NCI-H2171 (cell line): ENCODE data around the gene EPHA3.

Source experiments
- DNase-seq: peaks from one replicate; lab custom pipeline; 2025; lab: John Stamatoyannopoulos, UW

Gene EPHA3

DNA sequence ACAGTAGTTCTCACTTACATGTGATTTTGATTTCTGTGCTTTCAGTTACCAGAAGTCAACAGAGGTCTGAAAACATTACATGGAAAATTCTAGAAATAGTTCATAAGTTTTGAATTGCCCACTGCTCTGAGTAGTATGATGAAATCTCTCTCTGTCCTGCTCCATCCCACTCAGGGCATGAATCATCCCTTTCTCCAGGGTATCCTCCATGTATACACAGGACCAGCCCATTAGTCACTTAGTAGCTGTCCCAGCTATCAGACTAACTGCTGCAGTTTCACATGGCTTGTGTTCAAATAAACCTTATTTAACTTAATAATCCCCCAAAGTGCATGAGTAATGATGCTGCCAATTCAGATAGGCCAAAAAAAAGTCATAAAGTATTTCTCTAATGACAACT lies 38.6 kb downstream of the EPHA3 start:
- no peak for DNase-seq

DNA sequence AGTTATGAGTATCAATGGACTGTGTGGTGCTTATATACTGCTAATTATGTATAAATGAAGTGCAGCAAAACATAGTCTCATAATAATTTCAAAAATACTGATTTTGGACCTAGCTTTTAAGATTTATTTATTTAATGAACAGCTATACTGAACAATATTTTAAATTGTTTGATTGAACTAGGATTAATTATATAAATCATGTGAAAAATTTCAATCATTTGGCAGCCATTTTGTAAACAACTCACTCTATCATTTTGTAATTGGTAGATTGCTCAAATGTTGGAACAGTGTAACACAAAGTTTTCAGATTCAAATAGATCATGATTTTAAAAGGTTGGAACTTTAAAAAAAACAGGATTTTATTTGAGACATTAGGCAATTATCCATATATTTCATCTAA lies 47.0 kb downstream of the EPHA3 start:
- DNase-seq, result no peak

DNA sequence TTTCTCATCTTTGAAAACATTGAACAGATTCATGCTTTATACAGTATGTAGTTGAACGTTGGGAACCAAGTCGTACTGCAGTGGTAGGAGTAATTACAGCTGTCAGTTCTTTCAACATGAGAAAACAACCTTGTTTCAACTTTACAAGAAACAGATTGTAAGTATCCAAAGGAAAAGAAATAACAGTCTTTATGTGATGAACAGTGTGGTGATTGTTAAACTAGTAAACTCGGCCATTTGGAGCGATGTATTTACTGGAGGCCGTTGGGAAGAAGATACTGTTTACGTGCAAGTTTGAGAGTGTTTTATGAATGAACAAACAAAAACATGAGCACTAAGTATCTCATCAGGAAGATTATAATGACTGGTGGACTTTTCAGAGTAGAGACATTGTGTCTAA lies 48.4 kb downstream of the EPHA3 start:
- no peak for DNase-seq

DNA sequence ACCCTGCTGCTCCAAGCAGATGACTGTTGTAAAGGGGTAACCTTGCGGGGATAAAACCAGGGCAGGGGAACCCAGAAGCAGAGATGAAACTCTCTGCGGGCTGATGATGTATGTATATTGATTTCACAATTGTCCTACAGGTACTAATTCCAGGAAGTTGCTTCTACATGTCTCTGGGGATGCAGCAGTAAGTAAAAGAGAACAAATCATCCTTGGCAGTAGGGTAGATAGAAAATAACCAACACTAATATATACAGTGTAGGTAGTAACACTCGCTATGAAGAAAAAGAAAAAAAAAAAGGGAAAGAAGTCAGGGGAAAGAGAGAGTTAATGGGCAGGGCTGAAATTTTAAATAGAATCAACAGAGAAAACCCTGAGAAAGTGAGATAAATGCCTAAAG lies 50.2 kb downstream of the EPHA3 start:
- no peak for DNase-seq

DNA sequence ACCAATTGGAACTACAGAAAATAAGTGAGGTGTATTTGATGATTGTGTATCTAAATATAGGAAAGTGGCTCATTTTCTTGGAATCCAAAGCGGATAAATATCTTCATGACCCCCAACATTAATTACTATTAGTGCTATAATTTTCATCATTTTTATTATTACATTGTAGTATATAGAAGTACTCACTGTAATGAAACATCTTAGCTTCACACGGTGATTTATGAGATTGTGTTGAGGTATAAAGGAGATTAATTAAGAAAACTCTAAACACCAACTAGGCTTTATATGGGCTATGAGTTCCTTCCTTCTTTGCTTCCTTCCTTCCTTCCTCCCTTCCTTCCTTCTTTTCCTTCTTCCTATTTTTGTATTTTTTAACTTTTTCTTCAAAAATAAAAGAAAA lies 52.2 kb downstream of the EPHA3 start:
- DNase-seq, result no peak

DNA sequence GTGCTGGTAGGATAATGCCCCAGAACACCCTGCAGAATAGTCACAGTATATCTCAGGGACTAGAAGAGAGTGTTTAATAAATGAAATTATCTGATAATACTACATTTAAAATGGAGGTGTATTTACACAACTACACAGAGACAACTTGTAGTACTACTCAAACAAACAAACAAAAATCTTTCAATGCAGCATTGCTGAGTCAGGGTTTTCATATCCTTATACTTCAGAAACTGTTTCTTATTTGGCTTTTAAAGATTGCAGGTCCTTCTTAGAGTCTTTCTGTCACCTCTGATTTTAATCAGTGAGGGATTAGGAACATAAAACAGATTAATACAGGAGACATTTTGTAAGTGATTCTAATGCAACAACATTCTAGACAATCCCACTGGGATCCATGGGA lies 57.4 kb downstream of the EPHA3 start:
- DNase-seq, result no peak

DNA sequence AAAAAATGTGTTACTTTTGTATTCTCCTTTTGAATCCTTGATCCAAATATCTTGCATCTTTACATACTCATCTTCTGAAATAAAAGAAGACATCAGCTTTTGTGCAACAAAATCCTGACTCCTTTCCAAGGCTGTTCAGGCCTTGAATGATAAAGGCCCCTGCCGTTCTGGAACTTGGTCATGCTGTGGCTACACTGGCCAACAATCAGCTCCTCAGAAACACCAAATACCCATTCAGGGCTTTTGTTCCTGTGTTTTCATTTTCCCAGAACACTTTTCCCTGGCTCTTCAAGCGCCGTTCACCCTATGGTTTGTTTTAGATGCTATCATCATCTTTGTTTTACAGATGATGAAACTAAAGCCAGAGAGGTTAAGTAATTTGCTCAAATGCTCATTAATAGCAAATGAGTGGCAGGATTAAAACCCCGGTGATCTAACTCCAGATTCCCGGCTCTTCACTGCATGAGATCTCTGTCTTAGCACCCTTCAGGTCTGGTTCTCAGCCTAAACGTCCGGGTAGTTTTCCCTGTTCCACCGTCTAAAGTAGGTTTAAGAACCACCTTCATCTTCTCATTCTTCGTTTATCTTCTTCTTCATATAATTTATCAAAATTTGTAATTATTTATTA lies 58.3 kb downstream of the EPHA3 start:
- DNase-seq, result no peak

DNA sequence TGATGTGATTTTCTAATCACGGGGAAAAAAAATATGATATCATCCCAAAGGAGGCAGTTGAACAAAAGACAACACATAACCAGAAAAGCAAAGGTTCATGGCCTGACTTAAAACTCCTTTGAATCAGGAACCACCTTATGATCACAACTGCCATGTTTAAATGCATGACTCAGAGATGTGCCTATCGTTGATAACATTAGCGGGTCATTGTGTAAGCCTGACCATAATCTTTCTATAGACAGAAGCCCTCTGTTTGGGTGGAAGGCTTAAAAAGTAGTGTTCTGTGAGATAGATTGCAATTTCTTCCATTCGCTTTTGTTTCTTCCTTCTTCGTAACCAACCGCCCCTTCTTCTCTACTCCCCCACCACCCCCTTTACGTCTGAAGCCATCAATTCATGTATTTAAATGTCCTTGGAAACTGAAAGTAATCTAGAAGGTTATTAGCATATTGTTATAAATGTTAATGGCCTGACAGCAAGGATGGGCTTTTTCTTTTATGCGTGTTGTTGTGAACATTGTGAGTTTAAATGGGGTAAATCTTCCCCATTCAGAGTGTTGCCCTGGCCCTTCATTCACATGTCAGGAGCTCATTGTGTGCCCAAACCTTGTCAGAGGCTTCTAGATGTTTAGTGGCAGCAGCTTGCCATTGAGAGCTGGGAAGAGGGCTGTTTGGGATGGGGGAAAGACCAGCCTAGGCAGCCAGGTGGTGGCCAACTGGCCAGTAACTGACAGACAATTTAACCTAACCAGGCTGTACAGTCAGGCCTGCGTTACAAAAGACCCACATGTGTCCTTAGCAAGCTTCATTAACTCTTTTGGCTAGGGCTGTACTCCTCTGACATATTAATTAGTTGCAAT lies 64.5 kb downstream of the EPHA3 start:
- no peak for DNase-seq

DNA sequence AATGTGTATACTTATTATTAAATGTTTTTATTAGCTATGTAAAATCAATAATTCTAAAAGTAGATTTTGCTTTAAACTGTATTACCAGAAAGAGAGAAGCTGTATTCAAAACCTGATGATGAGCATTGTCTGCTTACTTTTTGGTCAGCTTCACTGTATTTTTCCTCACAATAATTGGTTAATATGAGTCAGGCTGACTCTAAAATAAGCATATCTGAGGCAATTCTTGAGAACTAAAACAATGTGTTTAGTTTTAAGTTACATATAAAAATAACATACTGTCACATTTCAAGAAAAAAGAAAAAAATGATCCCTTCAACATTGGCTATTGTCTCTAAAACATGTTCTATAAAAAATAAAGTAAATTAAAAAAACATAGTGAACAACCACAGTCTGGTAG lies 66.1 kb downstream of the EPHA3 start:
- no peak for DNase-seq

DNA sequence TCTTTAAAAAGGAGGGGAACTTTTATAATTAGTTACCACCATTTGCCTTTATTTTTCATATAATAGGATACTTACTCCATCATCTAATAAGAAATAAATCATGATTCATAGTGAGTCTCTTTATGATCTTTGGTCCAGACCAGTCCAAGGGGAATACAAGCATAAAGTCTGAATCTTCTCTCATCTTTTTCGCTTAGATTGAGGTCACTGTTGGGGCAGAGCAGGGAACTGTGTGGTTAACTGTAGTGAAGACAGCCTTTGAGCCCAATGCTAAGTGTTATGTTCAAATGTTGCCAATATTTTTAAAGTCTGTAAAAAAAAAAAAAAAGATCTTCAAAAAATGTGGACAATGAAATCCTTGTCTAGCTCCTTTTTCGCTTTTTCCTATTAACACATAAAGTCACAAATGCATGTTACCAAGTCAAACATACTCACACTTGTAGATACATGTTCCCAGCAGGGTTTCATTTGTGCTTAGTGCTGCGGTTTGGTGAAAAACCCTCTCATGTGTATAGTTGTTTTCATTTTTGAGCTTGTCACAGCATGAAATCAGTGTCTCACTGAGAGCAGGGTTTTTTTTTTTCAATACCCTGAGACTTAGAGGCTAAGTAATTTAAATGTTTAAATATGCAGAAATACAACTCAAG lies 72.1 kb downstream of the EPHA3 start:
- no peak for DNase-seq

DNA sequence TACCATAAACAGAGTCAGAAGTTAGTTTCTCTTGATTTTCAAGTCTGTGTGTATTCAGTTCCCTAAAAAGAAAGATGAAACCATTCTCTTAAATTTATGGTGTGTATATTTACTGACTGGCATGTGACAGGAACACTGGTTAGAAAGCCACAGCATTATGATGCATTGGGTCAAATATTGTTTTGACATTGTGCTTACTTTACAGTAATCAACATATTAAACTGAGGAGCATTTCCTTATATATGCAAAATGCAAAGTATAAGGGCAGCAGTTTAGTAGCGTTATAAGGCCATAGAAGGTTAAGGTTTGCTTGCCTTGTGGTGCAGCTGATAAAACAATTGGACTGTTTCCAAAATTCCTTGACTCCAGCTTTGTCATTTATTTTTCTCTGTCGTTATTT lies 72.9 kb downstream of the EPHA3 start:
- no peak for DNase-seq

DNA sequence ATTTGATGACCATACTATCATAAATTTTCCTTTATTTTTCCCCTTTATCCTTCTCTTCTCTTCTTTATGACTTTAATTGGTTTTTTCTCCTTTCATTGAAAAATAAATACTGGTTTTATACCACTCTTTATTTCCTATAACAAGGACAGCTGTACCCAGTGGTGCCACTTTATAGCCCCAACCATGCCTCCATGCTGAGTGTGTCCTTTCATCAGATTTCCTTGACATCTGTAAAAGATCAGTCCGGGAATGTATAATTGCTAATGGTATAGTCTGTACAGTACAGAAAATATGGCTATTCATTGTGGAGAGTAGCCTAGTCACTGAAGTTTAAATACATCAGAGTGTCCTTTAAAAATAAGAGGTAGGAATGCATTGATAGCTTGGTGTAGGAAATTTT lies 74.6 kb downstream of the EPHA3 start:
- DNase-seq, result no peak

DNA sequence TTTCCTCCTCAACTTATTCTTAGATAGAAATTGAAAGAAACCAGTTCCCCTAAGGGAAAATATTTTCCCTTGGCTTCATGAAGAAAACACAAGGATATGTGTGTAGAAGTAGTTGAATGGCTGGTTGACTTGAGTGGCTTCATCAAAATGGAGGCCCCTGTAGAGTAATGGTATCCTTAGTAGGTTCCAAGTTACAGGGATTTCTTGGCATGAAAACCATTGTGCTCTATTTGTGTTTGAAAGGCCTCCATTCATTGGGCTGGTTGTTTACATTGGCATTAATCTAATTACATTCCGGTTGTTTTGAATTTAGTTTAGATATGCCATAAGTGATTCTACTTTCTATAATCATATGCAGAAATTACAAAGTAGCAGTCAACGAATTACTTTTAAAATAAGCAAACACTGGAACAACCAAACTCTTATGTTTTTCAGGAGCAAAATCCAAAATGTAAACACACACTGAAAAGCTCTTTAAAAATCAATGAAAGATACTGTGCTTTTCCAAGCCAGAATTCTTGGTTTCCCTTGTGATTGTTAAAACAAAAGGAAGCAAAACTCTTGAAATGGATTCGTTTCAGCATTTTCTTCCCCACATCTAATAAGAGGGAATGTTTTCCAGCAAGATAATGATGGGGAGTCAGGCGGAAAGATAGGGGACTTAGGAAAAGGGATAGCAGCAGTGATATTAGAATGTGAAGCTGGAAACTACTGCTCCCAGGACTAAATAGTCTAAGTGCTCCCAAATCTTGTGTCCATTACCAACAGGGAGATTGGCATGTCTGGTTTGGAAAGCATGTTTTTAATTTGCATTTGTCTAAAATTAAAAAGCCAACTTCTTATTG lies 77.0 kb downstream of the EPHA3 start:
- DNase-seq, result no peak

DNA sequence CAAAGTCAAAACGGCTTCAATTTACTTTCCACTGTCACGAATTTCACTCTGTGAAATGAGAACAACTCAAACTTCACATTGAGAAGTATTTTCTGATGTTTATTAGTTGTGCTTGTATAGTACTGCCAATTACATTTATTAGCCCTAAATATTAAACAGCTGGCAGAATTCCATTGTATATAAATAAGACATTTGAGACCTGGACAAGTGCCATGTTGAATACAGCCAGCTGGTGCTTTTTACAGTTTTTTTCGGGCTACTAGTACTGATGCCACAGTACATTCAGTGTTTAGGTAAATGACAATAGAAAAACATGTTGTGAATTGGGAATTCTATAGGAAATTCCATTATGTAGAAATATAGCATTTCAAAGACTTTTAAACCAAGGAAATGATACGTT lies 79.0 kb downstream of the EPHA3 start:
- DNase-seq, result no peak

DNA sequence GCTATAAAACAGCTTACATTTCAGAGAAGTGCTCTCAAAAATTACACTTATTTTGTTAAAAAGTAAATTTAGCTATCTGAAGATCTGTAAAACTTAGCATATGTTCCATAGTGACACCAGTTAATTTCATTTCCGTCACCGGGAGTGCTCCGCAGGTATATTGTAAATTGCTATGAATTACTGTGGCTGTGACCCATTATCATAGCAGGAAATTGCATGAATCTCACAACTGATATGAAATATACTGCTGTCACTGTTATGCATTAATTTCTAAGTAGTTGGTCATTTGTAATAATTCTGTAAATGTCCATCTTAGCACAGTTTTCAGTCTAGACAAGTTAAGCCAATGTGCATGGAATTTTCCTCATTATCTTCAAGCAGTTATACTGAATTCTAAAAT lies 91.2 kb downstream of the EPHA3 start:
- no peak for DNase-seq

DNA sequence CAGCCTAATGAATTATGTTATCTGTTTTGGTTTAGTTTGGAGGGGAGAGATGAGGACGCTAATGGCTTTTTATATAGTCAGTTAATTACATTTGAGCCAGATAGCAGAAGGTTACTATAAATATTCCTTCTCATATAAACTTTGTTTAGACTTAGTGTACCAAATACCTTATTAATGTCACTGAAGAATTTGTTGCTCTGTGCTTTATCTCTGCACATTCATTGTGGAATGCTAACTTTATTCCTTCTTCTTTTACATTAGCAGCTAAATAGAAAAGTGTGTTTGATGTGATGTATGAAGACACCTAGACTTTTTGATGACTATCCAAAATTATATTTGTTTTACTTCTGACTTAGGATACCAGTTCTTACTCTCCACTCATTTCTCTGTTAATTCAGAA lies 105.2 kb downstream of the EPHA3 start:
- DNase-seq, result no peak

DNA sequence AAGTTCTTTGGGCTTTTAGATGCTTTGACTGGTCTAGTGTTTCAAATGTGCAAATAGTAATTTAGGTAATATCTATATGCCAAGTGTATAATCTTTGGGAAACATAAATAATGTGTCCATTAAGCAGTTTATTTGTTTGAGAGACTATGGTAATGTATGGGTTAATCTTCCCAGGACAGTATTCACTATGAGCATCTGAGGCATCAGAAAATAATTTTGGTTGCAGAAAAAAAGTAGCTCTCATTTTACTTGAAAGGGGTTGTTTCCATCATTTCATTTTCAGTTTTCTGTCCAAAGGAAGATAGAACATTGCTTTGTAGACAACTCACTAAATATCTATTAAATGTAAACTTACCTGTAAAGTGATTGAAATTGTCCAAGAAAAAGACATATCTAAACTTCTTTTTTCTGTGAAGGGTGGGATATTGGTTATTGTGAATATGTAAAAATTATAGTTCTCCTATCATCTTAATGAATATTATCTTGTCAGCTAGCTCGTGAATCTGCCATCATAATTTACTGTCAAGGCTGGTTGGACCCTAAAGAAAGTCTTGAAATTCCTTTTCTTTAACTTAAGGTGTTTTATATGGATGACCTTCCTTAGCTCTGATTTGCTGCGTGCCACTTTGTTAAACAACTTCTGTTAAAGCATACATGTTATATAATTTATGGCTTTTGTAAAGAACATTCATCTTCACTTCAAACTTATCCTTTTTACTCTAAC lies 108.8 kb downstream of the EPHA3 start:
- DNase-seq, result no peak

DNA sequence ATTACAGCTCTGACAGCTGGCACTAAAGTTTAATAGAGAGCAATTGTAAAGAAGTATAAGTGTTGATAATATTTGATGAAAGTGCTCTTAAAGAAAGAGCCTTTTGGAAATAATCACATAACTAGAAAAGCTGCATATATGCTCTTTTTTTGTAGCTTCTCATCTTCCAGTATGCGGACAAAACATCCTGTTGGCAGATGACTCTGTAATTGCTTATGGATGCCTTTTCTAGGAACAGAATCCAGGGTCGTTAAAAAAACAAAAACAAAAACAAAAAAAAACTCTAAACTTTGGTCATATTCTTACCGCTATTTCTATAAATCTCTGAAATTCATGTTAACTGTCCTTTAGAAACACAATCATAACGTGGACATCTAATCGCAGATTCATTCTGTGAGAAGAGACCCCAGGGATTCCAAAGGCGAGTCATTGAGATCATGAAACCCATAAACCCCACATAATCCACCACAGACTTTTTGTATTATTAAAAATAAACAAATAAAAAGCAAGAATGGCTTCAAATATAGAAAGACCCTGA lies 109.8 kb downstream of the EPHA3 start:
- DNase-seq, result no peak

DNA sequence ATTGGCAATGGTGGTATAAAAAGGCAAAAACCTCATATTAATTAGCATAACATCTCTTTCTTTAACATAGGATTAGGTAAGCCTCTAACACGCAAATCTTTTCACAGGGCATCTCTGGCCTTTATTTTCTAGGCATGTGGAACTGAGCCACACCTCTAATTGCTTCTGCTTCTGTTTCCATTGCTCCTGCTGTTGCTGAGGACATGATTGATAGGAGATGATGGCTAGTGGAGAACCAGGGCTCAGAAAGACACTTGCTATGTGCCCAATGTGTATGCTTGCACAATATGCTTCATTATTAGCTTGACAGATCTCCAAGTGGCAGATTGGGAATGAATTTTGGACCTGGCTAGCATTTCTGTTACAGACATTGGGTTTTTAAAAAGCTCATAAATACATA lies 114.5 kb downstream of the EPHA3 start:
- no peak for DNase-seq

DNA sequence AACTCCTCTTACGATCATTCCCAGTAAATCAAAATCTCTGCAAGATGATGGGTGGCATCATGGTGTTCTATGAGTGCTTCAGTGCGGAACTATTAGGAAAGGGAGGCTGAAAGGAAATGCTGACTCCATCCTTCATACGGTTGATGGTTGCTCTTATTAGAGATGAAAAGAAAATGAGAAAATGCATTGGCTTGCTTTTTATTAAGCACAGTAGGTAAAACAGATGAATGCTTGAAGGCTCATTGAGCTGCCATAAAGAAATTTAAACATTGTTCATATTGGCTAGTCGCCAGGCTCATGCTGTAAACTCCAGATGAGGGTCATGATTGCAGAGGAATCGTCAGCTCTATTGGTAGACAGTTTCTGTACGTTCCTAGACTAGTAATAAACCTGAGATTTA lies 115.8 kb downstream of the EPHA3 start:
- no peak for DNase-seq

DNA sequence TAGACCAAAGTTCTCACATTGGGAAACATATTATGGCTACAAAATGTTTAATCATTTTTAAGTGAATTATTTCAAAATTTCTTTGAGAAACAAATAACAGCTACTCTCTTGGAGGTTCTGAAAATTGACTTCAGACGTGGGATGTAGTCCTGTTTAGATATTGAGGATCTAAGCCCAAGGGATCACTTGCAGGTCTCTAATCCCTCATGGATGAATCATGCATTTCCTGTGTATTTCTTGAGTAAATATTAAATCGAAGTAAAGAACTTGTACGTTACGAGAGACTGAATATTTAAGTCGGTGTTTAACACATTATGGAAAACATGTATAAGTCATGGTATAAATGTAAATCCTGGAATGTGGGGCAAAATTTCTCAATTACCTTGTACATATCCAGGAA lies 119.8 kb downstream of the EPHA3 start:
- DNase-seq, result no peak

DNA sequence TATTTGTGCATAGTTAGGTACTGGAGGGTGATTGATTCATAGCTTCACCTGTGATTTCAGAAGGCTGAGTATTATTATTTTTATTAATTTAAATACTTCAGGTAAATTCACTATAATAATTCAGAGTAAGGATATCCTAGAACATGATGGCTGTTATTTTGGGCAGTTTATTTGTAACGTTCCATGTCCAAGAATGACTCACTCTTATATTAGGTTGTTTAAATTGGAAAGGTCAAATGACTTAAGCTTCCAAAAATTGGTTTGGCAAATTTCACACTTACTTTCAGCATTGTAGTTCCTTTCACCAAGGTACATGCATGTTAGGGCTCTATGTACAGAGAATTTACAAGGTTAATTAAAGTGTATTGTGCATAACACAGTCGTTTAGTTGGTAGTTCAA lies 120.2 kb downstream of the EPHA3 start:
- no peak for DNase-seq
